ENCODE measurements around the gene TBC1D10B.

- TF ChIP-seq EZH2 (IDR thresholded peaks at IDR 0.05) = no peak
- no peak for TF ChIP-seq CTCF (IDR thresholded peaks at IDR 0.05)
Measured at GRCh38 chr16:30350134-30350871, 20.0 kb downstream of the TBC1D10B start.

Measured in neural progenitor cell (in vitro differentiated cells).